Mucosa of rectum (tissue), 2 donors: ENCODE measurements around the gene GARS1.

ENCODE experiments used
- H3K27ac ChIP-seq, 2 donors: one replicate each; pipeline ENCODE4 v1.7.0; 2013; ENCODE audit warnings: inconsistent platforms in 2 of 2, low read depth in 2 of 2, low read length in 2 of 2
- H3K27me3 ChIP-seq, 2 donors: one replicate each; pipeline ENCODE4 v1.7.0; 2013; ENCODE audit warnings: low read length in 2 of 2; ENCODE audit not compliant: control insufficient read depth in 2 of 2, insufficient read depth in 2 of 2
- H3K36me3 ChIP-seq, 2 donors: one replicate each; pipeline ENCODE4 v1.7.0; 2013; ENCODE audit warnings: low read length in 2 of 2; ENCODE audit not compliant: control insufficient read depth in 2 of 2, insufficient read depth in 2 of 2
- H3K4me1 ChIP-seq, 2 donors: one replicate each; pipeline ENCODE4 v1.7.0; 2013; ENCODE audit warnings: low read length in 2 of 2, mild to moderate bottlenecking in 1 of 2; ENCODE audit not compliant: control insufficient read depth in 2 of 2, insufficient read depth in 2 of 2
- H3K4me3 ChIP-seq, 2 donors: one replicate each; pipeline ENCODE4 v1.7.0; 2013; ENCODE audit warnings: low read length in 2 of 2
- H3K9ac ChIP-seq, 2 donors: one replicate each; pipeline ENCODE4 v1.7.0; 2013; ENCODE audit warnings: low read length in 2 of 2, low read depth in 1 of 2, mild to moderate bottlenecking in 1 of 2
- H3K9me3 ChIP-seq, 2 donors: one replicate each; pipeline ENCODE4 v1.7.0; 2013; ENCODE audit warnings: low read length in 2 of 2; ENCODE audit not compliant: control insufficient read depth in 2 of 2
- donor health status: healthy.
- donor health status: Normal muscosa, but diverticular disease.

Gene GARS1

GRCh38 chr7:30652132-30652531, 57.5 kb downstream of the GARS1 start:
- no peaks in the 10 kb centered on the region for H3K27me3 ChIP-seq
- H3K36me3 ChIP-seq = no peaks in the 10 kb centered on the region
- no peak overlapping the region for H3K9ac ChIP-seq
- H3K4me1 ChIP-seq = no peaks in the 10 kb centered on the region
- H3K9me3 ChIP-seq = no peaks in the 10 kb centered on the region
- H3K27ac ChIP-seq = no peak overlapping the region
- H3K4me3 ChIP-seq = no peak overlapping the region

GRCh38 chr7:30652698-30653641, 58.3 kb downstream of the GARS1 start:
- no peaks in the 10 kb centered on the region for H3K36me3 ChIP-seq
- H3K9me3 ChIP-seq = no peaks in the 10 kb centered on the region
- no peaks in the 10 kb centered on the region for H3K4me1 ChIP-seq
- no peak overlapping the region for H3K27ac ChIP-seq
- no peak overlapping the region for H3K4me3 ChIP-seq
- no peaks in the 10 kb centered on the region for H3K27me3 ChIP-seq
- no peak overlapping the region for H3K9ac ChIP-seq

- H3K9me3 ChIP-seq = no peaks in the 10 kb centered on the region
Measured at GRCh38 chr7:30654296-30655090, 59.8 kb downstream of the GARS1 start.

GRCh38 chr7:30655096-30655970, 60.7 kb downstream of the GARS1 start:
- Histone ChIP-seq H3K9ac (no peak overlapping the region), H3K27ac (no peak overlapping the region), H3K27me3 (no peaks in the 10 kb centered on the region), H3K9me3 (no peaks in the 10 kb centered on the region), H3K4me1 (no peaks in the 10 kb centered on the region), H3K36me3 (no peaks in the 10 kb centered on the region), H3K4me3 (no peak overlapping the region)

More at GRCh38 chr7:30654296-30655090, 59.8 kb downstream of the GARS1 start:
- Histone ChIP-seq H3K9ac (no peak overlapping the region), H3K36me3 (no peaks in the 10 kb centered on the region), H3K4me3 (no peak overlapping the region), H3K27ac (no peak overlapping the region), H3K4me1 (no peaks in the 10 kb centered on the region), H3K27me3 (no peaks in the 10 kb centered on the region)

GRCh38 chr7:30656006-30656957, 61.6 kb downstream of the GARS1 start:
- Histone ChIP-seq H3K27me3 (no peaks in the 10 kb centered on the region), H3K36me3 (no peaks in the 10 kb centered on the region), H3K4me3 (no peak overlapping the region), H3K27ac (no peak overlapping the region), H3K4me1 (no peaks in the 10 kb centered on the region), H3K9me3 (no peaks in the 10 kb centered on the region), H3K9ac (no peak overlapping the region)

- Histone ChIP-seq H3K9ac (no peak overlapping the region), H3K27me3 (no peaks in the 10 kb centered on the region), H3K27ac (no peak overlapping the region), H3K36me3 (no peaks in the 10 kb centered on the region), H3K9me3 (no peaks in the 10 kb centered on the region), H3K4me1 (no peaks in the 10 kb centered on the region), H3K4me3 (no peak overlapping the region)
Measured at GRCh38 chr7:30657131-30657530, 62.5 kb downstream of the GARS1 start.

GRCh38 chr7:30658479-30659074, 63.9 kb downstream of the GARS1 start:
- H3K9me3 ChIP-seq = no peaks in the 10 kb centered on the region
- H3K36me3 ChIP-seq = no peaks in the 10 kb centered on the region
- H3K4me1 ChIP-seq = no peaks in the 10 kb centered on the region
- H3K27me3 ChIP-seq = no peaks in the 10 kb centered on the region
- no peak overlapping the region for H3K9ac ChIP-seq
- H3K4me3 ChIP-seq = no peak overlapping the region
- no peak overlapping the region for H3K27ac ChIP-seq

GRCh38 chr7:30659312-30659711, 64.6 kb downstream of the GARS1 start:
- H3K27ac ChIP-seq = no peak overlapping the region
- H3K4me1 ChIP-seq = no peaks in the 10 kb centered on the region
- no peaks in the 10 kb centered on the region for H3K36me3 ChIP-seq
- H3K27me3 ChIP-seq = no peaks in the 10 kb centered on the region
- no peak overlapping the region for H3K4me3 ChIP-seq
- no peak overlapping the region for H3K9ac ChIP-seq
- H3K9me3 ChIP-seq = no peaks in the 10 kb centered on the region
